Pons (tissue), 1 donor: ENCODE data around the gene ZC3H7B.

Source experiments
- DNase-seq: peaks from one replicate; pipeline ENCODE4 v3.0.0-alpha.2; 2016; ENCODE audit warnings: low spot score

ZC3H7B gene

GRCh38 chr22:41327124-41327523 is 25.8 kb downstream of the ZC3H7B start:
- peak; percentile 69 for DNase-seq

- peak; percentile 31 for DNase-seq
Observed at GRCh38 chr22:41330169-41330568, 28.8 kb downstream of the ZC3H7B start.

DNA sequence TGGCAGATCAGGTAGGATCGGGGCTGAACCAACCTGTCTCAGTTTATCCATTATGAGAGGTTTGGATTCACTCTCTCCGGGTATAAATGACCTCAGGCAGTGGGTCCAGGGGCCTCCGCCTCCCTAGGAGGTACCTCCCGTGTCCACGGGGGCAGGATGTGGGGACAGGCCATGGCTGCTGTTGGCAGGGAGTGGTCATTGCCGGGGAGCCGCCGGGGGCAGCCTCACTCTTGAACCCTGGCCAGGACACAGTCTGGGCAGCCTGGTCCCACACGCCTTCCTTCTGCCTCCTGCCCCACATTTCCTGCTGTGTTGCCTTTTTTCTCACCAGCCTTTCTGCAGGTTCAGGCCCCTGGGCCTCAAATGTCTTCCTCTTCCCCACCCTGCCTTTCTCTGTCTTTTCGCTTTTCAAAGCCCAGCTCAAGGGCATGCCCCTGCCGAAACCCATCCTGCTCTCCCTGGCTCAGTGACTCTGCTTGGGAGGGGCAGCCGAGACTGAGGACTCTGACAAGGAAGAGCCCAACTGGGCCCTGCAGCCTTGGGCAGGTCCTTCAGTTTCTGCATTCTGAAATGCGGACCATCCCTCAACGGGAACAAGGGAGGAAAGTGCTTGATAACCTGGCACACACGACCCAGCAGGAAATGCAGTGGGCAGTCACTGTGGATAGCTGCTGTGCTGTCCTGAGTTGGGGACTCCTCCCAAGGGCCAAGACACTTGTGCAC is 31.1 kb downstream of the ZC3H7B start:
- no peak for DNase-seq

GRCh38 chr22:41333806-41334205 is 32.5 kb downstream of the ZC3H7B start:
- no peak for DNase-seq

DNA sequence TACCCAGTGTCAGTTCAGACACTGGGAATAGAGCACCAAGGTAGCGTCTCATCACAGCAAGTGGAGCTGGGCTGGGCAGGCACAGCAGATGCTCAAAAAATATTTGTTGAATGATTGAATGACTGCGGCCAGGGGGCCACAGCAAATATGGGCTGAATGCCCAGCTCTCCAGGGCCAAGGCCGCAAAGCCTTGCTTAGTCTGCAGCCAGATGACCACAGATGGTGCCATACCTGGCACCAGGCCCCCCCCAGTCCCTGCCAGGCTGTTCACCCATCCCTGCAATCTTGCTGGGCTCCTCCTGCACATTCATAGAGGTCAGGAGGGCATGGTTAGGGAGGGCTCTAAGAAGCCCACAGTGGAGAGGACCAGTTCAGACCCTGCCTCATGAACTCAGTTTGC is 32.9 kb downstream of the ZC3H7B start:
- no peak for DNase-seq

DNA sequence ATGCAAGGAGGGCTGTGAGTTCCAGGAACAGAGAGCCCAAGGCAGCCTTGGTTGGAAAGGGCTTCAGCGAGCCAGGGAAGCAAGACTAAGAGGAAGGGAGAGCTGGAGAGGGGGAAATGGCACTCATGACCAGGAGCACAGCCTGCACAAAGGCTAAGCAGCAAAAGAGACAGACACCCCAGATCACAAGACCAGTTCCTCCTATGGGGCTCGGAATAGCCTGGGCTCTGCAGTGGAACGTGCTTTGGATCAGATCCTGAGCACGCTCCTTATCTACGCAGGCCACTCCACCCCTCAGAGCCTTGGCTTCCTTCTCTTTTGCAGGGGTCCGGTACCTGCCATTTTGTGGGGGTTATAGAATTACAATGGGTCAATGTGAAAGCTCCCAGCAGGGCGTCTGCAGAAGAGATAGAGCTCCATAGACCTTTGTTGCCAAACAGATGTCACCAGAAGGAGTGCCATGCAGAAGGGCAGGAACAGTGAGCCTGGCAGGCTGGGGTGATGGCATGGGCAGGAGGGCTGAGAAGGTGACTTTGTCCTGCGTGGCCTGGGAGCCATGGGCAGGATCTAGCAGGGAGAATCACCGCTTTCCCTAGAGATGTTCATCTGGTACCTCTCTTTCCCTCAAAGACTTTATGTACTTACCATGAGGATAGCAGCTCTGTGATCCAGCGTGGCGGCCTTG is 33.8 kb downstream of the ZC3H7B start:
- DNase-seq = no peak

DNA sequence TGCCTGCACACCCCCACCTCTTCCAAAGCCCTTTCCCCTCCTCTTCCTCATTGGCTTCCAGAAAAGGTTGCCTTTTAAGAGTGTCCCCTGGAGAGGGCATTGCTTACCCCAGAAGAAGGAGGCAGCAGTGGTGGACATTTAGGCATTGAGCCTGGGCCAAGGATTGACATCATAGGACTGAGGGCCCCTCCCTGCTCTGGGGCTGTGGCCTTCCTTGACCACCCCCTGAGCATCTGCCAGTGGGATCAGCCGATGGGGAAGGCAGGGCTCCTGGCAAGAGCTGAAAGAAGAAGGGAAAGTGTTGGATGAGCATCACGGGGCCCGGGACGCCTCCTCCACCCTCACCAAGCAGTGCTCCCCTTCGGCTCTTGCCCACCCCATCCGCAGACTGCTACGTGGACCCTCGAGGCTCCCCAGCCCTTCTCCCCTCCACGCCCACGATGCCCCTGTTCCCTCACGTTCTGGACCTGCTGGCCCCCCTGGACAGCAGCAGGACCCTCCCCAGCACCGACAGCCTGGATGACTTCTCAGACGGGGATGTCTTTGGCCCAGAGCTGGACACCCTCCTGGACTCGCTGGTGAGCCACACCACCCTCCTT is 37.4 kb downstream of the ZC3H7B start:
- DNase-seq = no peak

DNA sequence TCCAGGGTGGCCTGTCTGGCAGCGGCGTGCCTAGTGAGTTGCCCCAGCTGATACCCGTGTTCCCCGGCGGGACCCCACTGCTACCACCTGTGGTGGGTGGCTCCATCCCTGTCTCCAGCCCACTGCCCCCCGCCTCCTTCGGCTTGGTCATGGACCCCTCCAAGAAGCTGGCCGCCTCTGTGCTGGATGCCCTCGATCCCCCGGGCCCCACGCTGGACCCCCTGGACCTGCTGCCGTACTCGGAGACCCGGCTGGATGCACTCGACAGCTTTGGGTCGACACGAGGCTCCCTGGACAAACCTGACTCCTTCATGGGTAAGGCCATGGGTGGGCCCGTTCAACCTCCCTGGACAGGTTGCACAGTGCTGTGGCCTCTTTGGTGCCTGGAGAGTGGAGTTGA is 38.5 kb downstream of the ZC3H7B start:
- DNase-seq = no peak

DNA sequence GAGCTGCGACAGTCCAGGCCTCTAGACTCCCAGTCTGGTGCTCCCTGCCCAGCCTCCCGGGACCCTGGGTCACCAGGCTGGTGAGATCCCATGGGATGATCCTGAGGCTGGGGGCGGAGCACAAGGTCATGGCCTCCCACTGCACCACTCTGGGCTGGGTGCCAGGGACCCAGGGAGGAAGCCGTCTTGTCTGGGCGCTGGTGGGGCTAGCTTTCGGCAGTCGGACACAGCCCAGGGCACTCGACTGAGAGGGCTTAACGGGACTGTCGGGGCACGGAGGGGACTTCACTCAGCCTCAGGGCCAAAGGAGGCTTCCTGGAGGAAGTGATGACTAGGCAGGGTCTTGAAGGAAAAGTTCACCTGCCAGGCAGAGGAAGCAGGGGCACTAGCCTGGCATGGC is 39.0 kb downstream of the ZC3H7B start:
- DNase-seq = no peak

DNA sequence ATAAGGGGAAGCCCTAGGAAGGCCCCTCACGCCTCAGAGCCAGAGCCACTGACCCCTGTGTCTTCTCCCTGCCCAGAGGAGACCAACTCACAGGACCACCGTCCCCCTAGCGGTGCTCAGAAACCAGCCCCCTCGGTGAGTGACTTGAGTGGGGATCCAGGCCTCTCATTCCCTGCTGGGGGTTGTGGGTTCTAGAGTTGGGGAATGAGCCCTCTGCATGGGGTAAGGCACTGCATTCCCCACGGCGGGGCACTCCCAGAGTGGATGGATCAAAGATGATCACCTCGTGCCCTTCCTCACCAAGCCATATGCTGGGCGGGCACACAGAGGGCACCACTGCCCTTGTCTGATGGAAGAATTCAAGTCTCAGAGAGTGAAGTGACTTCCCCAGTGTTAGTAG is 39.7 kb downstream of the ZC3H7B start:
- no peak for DNase-seq

GRCh38 chr22:41341990-41342389 is 40.7 kb downstream of the ZC3H7B start:
- no peak for DNase-seq

GRCh38 chr22:41343300-41343699 is 42.0 kb downstream of the ZC3H7B start:
- DNase-seq = no peak

GRCh38 chr22:41343717-41344116 is 42.4 kb downstream of the ZC3H7B start:
- no peak for DNase-seq

GRCh38 chr22:41344189-41344788 is 43.0 kb downstream of the ZC3H7B start:
- DNase-seq = no peak

DNA sequence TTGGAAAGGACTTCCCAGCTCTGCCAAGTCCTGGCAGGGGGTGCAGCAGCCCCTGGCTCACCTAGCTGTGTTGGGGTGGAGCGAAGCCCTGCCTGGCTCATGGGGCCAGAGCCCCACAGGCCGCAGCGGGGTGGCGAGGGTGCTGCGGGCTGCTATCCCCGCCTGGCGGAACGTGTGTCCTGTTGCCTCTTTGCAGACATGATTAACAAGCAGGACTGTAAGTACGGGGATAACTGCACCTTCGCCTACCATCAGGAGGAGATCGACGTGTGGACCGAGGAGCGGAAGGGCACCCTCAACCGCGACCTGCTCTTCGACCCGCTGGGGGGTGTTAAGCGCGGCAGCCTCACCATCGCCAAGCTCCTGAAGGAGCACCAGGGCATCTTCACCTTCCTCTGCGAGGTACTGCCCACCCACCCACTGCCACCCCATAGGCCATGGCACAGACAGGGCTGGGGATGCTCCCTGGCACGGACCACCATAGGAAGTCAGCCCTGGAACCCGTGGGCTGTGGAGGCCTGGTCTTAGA is 44.5 kb downstream of the ZC3H7B start:
- no peak for DNase-seq

DNA sequence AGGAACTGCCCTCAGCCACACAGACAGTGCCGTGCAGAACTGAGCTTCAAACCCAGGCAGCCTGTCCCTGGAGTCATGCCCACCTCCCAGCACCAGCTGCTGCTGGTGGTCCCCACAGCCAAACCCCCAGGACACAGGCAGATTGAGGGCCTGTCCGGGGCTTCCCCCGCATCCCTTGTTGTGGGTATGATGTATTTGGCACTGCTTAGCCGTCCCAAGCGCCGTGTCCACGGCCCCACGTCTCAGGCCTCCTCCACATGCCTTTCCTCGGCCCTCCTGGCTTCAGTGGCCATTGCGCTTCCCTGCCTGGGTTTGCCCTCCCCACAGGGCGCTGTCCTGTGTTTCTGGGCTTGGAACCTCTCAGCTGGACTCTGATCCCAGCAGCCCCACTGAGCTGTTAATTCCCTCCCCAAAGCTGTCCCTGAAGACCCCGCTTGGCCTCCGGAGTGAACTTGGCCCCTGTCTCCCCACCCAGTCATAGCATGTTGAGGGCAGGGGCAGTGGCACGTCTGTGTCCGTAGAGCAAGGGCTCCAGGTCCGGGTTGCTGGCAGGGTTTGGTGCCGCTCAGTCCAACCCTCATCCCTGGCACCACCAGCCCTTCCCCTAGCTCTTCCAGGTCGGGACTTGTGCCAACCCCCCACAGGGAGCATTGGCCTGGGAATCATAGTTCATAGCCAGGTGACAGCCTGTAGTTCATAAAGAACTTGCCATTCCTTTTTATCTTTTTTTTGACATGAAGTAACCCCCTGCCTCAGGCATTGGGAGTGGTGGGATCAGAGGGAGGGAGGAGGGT is 45.9 kb downstream of the ZC3H7B start:
- no peak for DNase-seq

DNA sequence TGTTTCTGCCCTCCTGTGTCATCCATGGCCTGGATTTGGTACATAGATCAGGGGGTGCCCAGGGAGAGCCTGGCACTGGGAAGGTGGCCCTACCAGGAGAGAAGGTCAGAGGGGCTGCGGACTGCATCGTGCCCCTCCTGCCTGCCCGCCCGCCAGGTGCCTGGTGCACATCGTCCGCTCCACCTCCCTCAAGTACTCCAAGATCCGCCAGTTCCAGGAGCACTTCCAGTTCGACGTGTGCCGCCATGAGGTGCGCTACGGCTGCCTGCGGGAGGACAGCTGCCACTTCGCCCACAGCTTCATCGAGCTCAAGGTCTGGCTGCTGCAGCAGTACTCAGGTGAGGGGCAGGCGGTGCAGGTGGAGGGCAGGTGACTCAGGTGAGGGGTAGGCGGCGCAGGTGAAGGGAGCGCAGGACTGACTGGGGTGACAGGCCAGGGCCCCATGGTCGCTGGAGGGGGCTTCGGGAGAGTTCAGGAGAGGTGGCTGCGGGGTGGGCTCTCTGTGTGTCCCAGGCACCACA is 47.7 kb downstream of the ZC3H7B start:
- no peak for DNase-seq

GRCh38 chr22:41350087-41350486 is 48.8 kb downstream of the ZC3H7B start:
- DNase-seq = no peak

GRCh38 chr22:41351011-41351410 is 49.7 kb downstream of the ZC3H7B start:
- DNase-seq = no peak

DNA sequence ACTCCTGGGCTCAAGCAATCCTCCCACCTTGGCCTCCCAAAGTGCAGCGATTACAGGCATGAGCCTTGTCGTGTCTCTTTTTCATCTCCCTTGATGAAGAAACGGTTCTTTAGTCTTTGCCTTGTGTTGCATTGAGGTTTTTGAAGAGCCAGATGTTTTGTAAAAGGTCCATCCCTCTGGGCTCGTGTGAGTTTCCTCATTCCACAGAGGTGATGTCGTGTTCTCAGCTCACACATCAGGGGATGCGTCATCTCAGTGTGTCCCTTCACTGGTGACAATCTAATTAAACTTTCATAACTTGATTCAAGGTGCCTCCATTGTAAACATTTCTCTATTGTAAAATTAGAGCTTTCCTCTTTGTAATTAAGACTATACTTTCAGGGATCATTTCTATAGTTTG is 50.7 kb downstream of the ZC3H7B start:
- DNase-seq = no peak

GRCh38 chr22:41353862-41354575 is 52.7 kb downstream of the ZC3H7B start:
- no peak for DNase-seq
